GM18498 (cell line): ENCODE measurements around the gene MXD4.

Experiments used
- ATAC-seq: cut with Tn5 transposase; IDR thresholded peaks from one replicate; pipeline ENCODE4 v1.9.1; 2021; ENCODE audit warnings: mild to moderate bottlenecking, moderate library complexity; ENCODE audit not compliant: unreplicated experiment

MXD4 gene

DNA sequence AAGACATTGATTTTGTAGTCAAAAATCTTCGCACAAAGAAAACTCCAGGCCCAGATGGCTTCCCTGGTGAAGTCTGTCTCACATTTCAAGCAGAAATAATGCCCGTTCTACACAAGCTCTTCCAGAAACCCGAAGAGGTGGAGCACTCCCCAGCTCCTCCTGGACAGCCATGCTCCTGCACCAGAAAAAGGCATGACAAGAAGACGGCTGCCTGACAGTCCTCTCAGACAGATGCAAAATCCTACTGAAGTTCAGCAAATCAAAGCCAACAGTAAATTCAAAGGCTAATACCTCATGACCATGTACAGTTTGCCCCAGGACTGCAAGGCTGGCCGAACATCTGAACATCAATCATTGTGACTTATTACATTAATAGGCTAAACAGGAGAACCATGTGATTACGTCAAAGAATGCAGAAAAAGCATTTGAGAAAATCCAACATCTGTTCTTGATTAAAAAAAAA, 30.8 kb upstream of the MXD4 start:
- no peak for ATAC-seq

DNA sequence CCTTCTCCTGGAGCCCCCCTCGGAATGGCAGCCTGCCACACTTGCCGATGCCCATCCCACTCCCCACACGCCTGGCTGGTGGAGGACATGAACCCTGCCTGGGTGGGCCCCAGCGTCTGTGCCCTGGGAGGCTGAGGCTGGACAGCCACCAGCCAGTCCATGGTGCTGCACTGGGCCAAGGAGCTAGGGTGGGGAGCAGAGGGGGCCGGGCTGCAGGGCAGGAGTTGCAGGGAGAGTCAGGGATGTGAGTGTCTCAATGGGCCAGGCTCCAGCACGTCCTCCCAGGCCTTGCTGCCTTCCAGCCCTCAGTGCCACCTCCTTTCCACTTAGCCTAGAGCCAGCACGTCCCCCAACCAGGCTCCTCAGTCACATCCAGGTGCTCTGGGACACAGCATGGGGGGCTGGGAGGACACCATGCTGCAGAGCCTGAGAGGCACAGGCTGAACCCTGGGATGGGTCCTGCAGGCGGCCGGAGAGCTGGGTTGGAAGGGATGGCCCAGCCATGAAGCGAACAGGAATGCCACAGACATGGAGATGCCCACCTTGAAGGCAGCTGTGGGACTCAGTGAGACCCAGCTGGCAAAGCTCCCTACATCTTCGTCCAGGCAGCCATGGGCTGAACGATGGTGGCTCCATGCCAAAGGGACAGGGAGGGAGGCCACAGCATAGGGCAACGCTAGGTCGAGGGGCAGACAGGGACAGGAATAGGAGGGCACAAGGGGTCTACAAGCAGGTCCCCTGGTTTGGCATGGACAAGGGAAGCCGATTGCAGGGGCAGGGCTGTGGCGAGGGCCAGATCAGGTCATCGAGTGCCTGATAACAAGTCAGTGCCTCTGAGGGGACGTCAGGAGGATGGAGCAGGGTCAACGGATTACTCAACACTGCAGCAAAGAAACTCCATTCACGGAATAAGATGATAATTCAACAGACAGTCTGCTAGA, 30.1 kb upstream of the MXD4 start:
- ATAC-seq = no peak

DNA sequence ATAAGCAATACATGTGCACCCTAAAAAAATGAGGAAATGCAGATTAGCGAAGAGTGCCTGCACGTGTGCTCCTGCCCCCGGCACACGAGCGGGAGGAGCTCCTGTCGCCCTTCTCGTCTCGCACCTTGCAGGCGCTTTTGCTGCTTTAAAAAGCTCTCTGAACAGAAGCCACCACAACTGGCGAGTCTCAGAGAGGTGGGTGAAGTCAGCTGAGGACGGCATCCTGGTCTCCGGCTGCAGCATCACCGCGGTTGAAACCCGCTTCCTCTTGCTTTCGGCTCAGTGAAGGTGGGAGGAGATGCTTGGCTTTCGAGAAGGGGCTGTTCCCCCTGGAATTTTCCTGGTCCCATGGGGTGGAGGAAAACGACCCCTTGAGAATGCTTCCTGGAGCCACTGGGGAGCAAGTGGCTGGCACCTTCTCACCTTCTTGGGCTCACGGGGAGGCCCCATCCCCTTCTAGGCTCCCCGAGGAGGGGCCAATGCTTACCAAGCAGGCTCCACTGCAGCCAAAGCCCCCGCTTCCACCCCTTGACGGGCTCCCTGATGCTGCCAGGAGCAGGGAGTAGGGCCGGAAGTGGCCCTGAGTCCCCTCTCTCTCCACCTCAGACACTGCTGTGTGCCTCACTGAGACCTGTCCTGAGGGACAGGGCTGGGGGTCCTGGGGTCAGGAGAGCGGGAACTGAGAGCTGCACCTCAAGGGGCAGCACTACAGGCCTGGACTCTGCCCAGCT, 29.2 kb upstream of the MXD4 start:
- no peak for ATAC-seq

DNA sequence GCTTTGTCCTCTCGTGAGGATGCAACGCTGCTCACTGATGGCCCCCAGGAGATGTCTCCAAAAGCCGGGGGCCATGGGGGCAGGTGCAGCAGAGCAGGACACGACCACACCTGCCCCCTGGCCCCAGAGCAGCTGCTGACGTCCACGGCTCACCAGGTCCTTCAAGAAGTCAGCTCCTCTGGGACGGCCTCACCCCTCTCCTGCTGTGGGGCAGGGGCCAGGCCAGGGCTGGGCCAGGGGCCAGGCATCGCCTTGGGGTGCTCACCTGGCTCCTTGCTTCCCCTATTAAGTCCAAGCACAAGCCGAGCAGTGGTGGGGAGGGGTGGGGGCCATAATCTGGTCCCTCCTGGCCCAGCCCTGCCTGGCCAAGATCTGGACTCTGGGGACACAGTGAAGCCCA, 28.6 kb upstream of the MXD4 start:
- ATAC-seq = no peak

DNA sequence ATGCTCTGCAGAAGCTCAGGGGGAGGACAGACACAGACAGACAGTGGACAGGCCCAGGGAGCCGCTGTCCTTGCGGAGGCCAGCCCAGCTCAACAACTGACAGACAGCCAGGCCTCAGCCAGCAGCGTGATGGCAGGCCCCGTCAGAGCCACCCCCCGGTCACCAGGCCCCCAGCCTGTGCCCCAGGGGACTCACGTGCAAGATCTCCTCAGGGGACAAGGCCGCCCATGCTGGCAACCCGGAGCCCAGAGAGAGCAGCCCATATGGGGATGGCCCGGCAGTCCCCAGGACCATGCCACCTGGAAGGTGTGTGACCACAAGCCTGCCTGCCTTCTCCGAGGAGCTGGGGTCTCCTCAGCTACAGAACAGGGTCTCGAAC, 28.0 kb upstream of the MXD4 start:
- no peak for ATAC-seq

DNA sequence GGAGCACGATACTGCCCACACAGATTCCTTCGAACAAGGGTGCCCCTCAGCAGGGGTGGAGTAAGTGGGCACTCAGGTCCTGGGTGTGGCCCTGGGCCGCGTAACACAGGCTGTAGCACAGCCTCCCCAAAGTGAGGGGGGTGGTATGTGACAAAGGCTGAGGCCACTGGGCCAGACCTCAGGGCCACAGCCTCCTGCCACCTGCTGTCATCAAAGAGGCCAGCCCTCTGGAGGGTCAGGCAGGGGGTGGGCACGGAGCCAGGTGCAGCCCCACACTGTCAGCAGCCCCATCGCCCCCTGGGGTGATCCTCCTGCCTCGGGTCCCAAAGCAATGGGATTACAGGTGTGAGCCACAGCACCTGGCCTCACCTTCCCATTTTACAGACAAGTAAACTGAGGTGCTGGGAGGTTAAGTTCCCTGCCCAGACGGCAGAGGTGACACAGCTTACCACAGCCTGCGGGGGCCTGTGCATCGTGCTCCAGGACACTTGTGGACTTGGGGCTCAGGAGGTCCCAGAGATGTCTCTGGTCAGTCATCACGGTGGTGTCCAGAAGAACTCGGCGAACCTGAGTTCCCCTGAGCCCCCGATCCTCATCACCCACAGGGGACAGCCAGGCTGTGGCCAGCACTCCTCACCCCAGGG, 27.5 kb upstream of the MXD4 start:
- ATAC-seq = no peak

DNA sequence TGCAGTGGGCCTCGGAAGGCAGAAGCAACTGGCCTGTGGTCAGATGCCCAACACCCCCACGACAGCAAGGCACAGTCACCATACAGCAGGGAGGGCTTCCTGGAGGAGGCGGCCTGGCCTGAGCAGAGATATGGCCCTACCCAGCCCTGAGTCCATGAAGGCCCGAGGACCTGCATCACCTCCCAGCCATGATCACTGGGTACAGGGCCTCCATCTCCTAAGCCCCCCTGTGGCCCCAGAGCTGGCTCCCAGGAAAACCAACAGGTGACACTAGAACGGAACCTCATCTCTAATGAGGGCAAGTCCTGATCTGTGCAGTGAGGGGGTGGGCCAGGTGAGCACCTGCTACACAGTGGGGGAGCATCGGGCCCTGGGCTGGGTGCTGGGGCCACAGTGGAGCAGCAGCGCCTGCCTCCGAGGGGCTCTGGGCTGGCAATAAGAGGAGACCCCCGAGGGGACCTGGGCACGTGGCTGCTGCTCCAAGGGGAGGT, 26.2 kb upstream of the MXD4 start:
- no peak for ATAC-seq

DNA sequence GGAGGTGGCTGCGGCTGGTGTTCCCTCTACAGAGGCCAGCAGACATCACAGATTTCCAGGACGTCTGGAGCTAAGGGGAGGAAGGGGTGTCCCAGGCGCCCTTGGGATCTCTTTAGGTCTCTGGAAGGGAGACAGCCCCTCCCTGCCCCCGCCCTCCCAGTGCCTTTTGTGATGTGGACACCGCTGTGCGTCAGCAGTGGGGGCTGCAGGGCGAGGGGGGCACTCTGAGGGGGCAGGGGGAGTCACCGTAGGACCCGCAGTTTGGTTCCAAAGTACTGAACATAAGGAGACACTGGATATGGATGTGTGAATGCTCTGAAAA, 25.6 kb upstream of the MXD4 start:
- ATAC-seq = no peak

DNA sequence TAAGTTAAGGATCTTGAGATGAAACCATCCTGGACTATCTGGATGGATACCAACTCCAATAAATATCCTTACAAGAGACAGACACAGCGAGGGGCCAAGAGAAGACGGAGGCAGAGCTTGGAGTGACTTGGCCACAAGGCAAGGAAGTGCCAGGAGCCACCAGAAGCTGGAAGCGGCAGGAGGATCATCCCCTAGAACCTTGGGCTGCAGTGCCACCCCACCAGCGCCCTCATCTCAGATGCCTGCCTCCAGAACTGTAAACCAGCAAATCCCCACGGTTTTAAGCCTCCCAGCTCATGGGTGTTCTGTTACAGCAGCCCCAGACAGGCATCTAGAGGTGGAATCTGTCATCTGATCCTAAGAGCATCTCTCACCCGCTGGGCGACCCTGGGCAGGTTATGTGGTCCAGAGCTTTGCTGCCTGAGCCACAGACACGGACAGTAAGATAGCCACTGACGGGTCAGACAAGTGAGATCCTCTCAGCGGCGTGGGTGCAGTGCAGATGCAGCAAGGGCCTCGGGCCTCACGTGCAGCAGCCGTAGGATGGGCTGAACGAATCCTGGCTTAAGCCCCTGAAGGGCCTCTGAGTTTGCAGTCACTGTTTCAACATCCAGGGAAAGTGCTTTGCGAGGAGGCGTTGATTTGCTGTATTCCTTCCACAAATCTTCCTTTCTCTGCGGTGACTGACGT, 25.1 kb upstream of the MXD4 start:
- ATAC-seq = no peak

DNA sequence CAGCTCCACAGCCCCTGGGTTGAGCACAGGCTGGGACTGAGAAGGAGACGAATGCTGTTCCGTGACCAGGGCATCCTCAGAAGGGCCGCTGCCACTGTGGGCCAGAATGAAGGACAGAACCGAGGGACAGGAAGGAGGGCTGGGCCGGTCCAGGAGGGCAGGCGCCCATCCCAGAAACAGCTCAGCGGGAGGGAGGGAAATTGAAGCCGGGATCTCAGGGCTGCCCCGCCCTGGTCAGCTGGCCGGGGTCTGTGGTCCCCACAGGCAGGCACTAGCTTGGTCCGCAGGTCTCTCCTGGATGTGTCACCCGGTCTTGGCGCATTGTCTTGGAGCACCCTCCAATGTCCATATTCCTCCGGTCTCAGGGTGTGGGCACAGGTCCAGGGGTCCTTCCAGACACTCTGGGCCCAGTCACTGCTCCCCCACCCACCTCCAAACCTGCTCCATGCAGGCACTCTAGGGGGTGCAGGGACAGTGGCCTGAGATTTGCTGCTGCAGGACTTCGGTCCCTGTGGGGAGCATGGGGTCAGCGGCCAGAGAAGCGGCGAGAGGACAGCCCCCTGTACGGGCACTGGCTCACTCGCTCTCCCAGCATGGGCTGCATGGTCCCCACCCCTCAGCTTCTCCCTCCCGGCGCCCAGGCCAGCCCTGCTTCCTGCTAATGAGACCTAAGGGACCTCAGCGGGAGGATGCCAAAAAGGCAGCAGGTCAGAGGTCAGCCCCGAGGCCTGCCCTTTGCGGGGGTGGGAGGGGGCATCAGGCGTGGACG, 23.9 kb upstream of the MXD4 start:
- no peak for ATAC-seq

DNA sequence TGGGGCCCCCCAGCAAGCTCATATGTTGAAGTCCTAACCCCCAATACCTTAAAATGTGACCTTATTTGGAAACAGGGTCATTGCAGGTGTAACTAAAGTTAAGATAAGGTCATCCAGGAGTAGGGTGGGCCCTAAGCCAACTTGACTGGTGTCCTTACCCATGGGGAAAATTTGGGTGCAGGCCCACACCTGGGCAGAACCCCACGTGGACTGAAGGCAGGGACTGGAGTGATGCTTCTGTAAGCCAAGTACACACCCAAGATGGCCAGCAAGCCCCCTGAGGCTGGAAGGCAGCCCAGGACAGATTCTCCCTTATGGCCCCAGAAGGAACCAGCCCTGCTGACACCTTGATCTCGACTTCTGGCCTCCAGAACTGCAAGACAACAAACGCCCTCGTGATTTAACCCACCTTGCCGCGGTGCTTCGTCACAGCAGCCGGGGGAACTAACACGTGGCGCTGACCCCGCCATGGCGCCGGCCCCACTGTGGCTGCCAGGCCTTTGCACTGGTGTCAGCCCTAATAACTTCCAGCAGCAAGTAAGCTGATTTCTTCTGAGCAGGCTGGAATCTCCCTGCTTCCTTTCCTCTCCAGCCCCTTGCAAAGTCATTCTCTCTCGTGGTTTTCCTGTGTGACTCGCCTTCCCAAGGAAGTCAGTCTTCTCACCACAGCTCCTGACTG, 23.2 kb upstream of the MXD4 start:
- no peak for ATAC-seq

DNA sequence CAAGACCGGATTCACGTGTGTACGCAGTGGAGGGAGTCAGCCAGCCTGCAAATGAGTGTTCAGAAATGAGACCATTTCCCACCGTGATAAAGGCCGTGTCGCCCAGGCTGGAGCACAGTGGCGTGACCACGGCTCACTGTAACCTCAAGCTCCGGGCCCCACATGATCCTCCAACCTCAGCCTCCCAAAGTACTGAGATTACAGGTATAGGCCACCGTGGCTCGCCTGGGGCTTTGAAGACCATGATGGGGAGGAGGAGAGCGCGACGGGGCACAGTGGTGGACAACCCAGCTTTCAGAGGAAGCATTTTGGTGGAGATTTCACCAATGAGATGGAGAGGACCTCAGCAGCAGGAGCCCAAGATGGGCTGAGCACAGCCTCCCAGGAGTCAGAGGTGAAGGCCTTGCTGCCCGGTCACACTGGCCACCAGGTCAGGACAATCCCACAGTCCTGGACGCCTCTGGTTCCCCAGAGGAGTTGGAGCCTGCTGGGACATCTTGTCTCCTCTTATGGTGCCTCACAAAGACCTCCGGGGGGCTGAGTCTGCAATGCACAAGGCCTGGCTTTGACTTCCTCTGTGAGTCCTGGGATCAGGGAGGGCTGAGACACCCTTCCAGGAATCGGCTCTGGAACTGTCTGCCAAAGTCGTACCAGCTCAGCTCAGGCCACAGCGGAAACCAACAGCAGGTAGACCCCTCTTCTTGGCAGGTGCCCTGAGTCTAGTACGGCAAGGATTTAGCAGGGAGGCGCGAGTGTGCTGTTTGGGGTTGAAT, 22.4 kb upstream of the MXD4 start:
- ATAC-seq = no peak

DNA sequence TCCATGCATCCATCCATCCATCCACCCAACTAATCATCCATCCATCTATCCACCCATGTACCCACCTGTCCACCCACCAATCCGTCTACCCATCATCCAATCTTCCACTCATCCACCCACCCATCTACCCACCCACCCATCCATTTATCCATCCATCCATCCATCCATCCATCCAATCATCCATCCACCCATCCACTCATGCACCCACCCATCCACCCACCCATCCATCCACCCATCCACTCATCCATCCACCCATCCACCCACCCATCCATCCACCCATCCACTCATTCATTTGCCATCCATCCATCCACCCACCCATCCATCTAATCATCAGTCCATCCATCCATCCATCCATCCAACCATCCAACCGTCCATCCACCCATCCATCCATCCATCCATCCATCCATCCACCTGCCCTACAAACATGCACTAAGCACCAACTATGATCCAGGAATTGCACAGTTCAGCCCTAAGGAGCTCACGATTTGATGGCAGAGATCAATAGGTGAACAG, 21.3 kb upstream of the MXD4 start:
- no peak for ATAC-seq

DNA sequence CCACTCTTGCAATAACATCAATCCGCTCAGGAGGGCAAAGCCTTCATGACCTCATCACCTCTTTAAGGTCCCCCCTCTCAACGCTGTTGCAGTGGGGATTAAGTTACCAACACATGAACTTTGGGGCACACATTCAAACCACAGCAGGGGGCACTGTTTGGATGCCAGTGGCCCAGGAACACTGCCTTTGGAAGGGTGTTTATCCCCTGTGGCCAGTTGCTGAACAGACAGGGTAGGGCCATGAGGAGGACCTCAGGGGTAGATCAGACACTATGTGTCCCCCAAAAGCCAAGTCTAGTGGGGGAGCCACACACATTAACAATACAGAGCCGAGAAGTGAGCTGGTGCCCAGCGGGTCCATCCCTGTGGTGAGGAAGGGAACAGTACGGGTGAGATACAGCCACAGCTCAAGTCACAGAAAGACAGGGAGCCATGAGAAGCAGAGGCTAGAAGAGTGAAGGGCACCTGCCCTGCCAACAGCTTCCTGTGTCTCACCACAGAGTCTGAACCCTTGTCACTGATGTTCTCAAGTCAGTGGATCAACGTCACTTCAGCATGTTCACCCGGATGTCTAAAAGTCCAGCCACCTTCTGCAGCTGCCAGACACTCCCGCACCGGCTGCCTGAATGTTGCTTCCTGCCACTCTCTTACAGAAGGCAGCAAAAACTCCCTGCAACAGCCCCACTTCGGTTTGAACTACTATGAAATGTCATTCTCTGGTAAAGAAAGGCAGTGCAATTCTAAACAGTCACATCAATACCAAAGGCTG, 19.9 kb upstream of the MXD4 start:
- ATAC-seq = peak; percentile 83

DNA sequence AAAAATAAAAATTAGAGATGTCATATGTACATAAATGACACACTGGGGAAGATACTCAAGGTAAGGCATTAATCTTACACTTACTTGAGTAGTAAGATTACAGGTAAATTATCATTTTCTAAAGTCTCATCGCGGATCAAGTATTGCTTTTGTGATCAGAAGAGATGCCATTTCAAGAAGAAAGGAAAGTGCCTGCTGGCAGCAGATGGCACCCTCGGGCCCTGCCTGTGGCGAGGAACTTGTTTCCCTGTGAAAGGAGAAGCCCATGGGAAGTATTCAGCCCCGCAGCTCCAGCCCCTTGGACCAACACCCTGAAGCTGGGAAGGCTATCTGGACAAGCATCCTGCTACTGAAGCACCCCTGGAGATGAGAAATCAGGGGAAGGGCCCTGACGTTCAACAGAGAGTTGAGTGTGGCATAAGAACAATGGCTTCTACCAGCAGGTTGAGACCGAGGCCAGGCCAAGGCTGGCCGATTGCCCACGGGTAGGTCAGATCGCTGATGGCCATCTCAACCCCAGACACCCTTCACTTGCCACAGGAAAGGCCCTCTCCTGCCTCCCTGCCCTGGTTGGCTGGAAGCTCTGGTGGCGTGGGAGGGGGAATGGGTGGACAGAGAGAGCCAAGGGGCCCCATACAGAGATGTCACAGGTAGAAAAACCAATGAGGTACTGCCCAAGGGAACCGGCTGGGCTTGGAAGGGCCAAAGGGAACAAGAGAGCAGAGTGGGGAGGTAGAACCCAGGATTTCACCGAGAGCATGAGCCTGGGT, 18.8 kb upstream of the MXD4 start:
- no peak for ATAC-seq

DNA sequence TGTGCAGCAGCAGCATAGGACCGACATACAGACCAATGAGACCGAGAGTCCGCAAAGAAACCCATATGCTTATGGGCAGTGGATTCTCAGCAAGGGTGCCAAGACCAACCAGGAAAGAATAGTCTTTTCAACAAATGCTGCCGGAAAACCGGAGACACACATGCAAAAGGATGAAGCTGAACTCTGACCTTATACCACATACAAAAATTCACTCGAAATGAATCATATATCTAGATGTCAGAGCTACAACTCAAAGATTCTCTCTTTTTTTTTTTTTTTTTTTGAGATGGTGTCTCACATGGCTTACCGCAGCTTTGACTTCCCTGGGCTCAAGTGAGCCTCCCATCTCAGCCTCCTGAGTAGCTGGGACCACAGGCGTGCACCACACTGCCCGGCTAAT, 16.0 kb upstream of the MXD4 start:
- no peak for ATAC-seq

DNA sequence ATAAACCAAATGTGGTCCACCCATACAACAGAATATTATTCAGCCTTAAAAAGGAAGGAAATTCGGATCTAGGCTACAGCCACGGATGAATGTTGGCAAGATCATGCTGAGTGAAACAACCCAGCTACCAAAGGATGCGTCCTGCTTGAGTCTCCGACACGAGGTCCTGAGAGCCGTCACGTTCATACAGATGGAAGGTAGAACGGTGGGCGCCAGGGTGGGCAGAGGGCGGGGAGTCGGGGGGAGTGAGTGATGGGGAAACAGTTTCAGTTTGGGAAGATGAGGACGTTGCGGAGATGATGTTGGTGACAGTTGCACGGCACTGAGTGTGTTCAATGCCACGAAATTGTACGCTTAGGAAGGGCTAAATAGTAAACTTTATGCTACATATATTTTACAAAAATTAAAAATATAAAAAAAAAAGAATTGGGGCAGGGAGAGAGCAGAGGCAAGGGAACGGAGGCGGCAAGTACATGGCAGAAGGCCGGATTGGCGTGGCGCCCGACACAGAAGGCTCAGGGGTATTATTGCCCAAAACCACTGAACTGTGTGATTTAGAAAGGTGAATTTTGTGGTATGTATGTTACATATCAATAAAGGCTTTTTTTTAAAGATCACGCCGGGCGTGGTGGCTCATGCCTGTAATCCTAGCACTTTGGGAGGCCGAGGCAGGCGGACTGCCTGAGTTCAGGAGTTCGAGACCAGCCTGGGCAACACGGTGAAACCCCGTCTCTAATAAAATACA, 14.8 kb upstream of the MXD4 start:
- ATAC-seq = no peak
